SU-DHL-6 (cell line): ENCODE measurements around the gene KDM7A.

ENCODE experiments used
- H2AFZ ChIP-seq: fragments of 200-600 bp; sonication (generic); 2 replicates; pipeline ENCODE4 v1.6.1; 2014; ENCODE audit warnings: low read depth, mild to moderate bottlenecking, moderate library complexity, mixed read lengths, antibody characterized with exemption, low read length; ENCODE audit not compliant: severe bottlenecking
- H3F3A ChIP-seq: fragments of 200-600 bp; shearing (Covaris generic); 2 replicates; pipeline ENCODE4 v1.6.0; 2016; ENCODE audit warnings: antibody characterized with exemption, mild to moderate bottlenecking; ENCODE audit not compliant: insufficient read depth
- H3K27ac ChIP-seq: fragments of 200-600 bp; sonication (generic); 2 replicates; pipeline ENCODE4 v1.5.1; 2016; ENCODE audit warnings: low read depth, mild to moderate bottlenecking, low read length, moderate library complexity, mixed read lengths
- H3K27me3 ChIP-seq: fragments of 200-600 bp; sonication (generic), shearing (Covaris generic); 2 replicates; pipeline ENCODE4 v1.6.0; 2014; ENCODE audit warnings: mild to moderate bottlenecking, low read length
- H3K36me3 ChIP-seq: fragments of 200-600 bp; sonication (generic); 2 replicates; pipeline ENCODE4 v1.6.1; 2014; ENCODE audit warnings: mild to moderate bottlenecking, low read length, mixed read lengths
- H3K4me2 ChIP-seq: fragments of 300-600, 200-600 bp; shearing (Covaris generic), sonication (generic); 2 replicates; pipeline ENCODE4 v1.6.0; 2014; ENCODE audit warnings: low read length, low read depth, mild to moderate bottlenecking; ENCODE audit not compliant: poor library complexity, severe bottlenecking
- H3K4me3 ChIP-seq: fragments of 200-600 bp; sonication (generic); 2 replicates; pipeline ENCODE4 v1.5.1; 2014; ENCODE audit warnings: antibody characterized with exemption, low read length, mild to moderate bottlenecking, mixed read lengths; ENCODE audit not compliant: insufficient read depth, poor library complexity, severe bottlenecking
- H3K79me2 ChIP-seq: fragments of 200-600 bp; sonication (generic); 2 replicates; pipeline ENCODE4 v1.6.1; 2014; ENCODE audit warnings: mild to moderate bottlenecking, low read length, moderate library complexity; ENCODE audit not compliant: insufficient read depth
- H3K9ac ChIP-seq: fragments of 200-600 bp; sonication (generic); 2 replicates; pipeline ENCODE4 v1.7.0; 2014; ENCODE audit warnings: mild to moderate bottlenecking, low read length
- H3K9me2 ChIP-seq: fragments of 200-600 bp; sonication (generic); replicated peaks from 2 replicates; pipeline ENCODE4 v1.6.1; 2014; ENCODE audit warnings: low read length; ENCODE audit not compliant: insufficient read depth
- H3K9me3 ChIP-seq: fragments of 200-600 bp; sonication (generic); 2 replicates; pipeline ENCODE4 v1.6.1; 2014; ENCODE audit warnings: low read length, mixed read lengths; ENCODE audit not compliant: insufficient read depth
- H4K20me1 ChIP-seq: fragments of 200-600 bp; sonication (generic); 2 replicates; pipeline ENCODE4 v1.6.1; 2014; ENCODE audit warnings: low read depth, mild to moderate bottlenecking, antibody characterized with exemption, low read length, moderate library complexity, mixed read lengths
- CTCF ChIP-seq: fragments of 200-600 bp; sonication (generic); IDR thresholded peaks from one replicate; pipeline ENCODE4 v1.5.1; 2017; ENCODE audit warnings: antibody characterized with exemption, mild to moderate bottlenecking, low read length, moderate library complexity; ENCODE audit not compliant: insufficient read depth, poor library complexity, severe bottlenecking
- EZH2phosphoT487 ChIP-seq: fragments of 200-600 bp; sonication (generic), shearing (Covaris generic); conservative IDR thresholded peaks from 2 replicates; pipeline ENCODE4 v1.6.1; 2018; ENCODE audit warnings: mild to moderate bottlenecking, antibody characterized with exemption, low read length, moderate library complexity, mixed read lengths

Gene KDM7A

GRCh38 chr7:140060788-140061606 lies 115.8 kb downstream of the KDM7A start:
- H3K4me3 ChIP-seq: no peak overlapping the region
- H3F3A ChIP-seq: no peaks in the 10 kb centered on the region
- H4K20me1 ChIP-seq: no peaks in the 10 kb centered on the region
- H3K9me2 ChIP-seq: no peaks in the 10 kb centered on the region
- peaks cover 4% of the 10 kb centered on the region; the same call in 1 of the 2 replicates for H3K9me3 ChIP-seq
- H3K27ac ChIP-seq: no peak overlapping the region
- H3K79me2 ChIP-seq: no peaks in the 10 kb centered on the region
- TF ChIP-seq EZH2phosphoT487: no peak
- no peak for TF ChIP-seq CTCF
- no peak overlapping the region for H2AFZ ChIP-seq
- no peak overlapping the region for H3K9ac ChIP-seq
- H3K27me3 ChIP-seq: no peaks in the 10 kb centered on the region
- H3K4me2 ChIP-seq: no peak overlapping the region
- H3K36me3 ChIP-seq: no peaks in the 10 kb centered on the region

GRCh38 chr7:140060243-140060630 lies 116.5 kb downstream of the KDM7A start:
- Histone ChIP-seq H3K9me3 (no peaks in the 10 kb centered on the region), H3K27me3 (no peaks in the 10 kb centered on the region), H3F3A (no peaks in the 10 kb centered on the region), H3K9me2 (no peaks in the 10 kb centered on the region), H2AFZ (no peak overlapping the region), H3K36me3 (no peaks in the 10 kb centered on the region), H3K27ac (no peak overlapping the region), H3K4me2 (no peak overlapping the region), H4K20me1 (no peaks in the 10 kb centered on the region), H3K9ac (no peak overlapping the region), H3K4me3 (no peak overlapping the region), H3K79me2 (no peaks in the 10 kb centered on the region)
- TF ChIP-seq CTCF: no peak
- TF ChIP-seq EZH2phosphoT487: no peak

GRCh38 chr7:140059273-140060242 lies 117.2 kb downstream of the KDM7A start:
- Histone ChIP-seq H3K79me2 (no peaks in the 10 kb centered on the region), H4K20me1 (no peaks in the 10 kb centered on the region), H3K27me3 (no peaks in the 10 kb centered on the region), H2AFZ (no peak overlapping the region), H3K9me3 (no peaks in the 10 kb centered on the region), H3K36me3 (no peaks in the 10 kb centered on the region), H3K27ac (no peak overlapping the region), H3K9me2 (no peaks in the 10 kb centered on the region), H3F3A (no peaks in the 10 kb centered on the region), H3K9ac (no peak overlapping the region), H3K4me3 (no peak overlapping the region), H3K4me2 (no peak overlapping the region)
- TF ChIP-seq EZH2phosphoT487 (no peak), CTCF (no peak)
